ENCODE measurements around the gene PRR32. TPM values are rescaled to one million over a fixed set of nuclear protein-coding genes. Genes with fewer than 3 reads are reported as not detected.
"Not testable (repeated sequence)": the region's sequence is repeated elsewhere in the genome, so short reads cannot be mapped to it uniquely, and the experiment has no call there.

Gene PRR32
- total RNA-seq = not detected

GRCh38 chrX:126819429-126819828 lies at the start of gene PRR32:
PRR32 (plus strand) TSS chrX:126819729; CDS start chrX:126819844, 115 bp downstream.
- intact Hi-C loops (cut with DNase I) = no loop called here
- no peak for DNase-seq
- H3K27me3 ChIP-seq = no peaks in the 10 kb centered on the region
- H3K4me3 ChIP-seq = no peak within 1 kb of the TSS
- no peaks in the 10 kb centered on the region for H3K9me3 ChIP-seq
- H3K4me1 ChIP-seq = no peaks in the 10 kb centered on the region
- no peak within 1 kb of the TSS for H3K27ac ChIP-seq
- TF ChIP-seq CTCF (IDR thresholded peaks at IDR 0.05) = no peak
- no peak for TF ChIP-seq POLR2A (IDR thresholded peaks at IDR 0.05)
- no peak for ATAC-seq
- H3K36me3 ChIP-seq (replicated peaks in 1 of 2; ENCODE audit: insufficient read depth in 1 of 2, low read depth in 2 of 2) = no peaks in the 10 kb centered on the region

- ATAC-seq = no peak
- TF ChIP-seq CTCF (IDR thresholded peaks at IDR 0.05) = peak in 5 of 7 experiments; percentile 26 to 58 (median 37)
- no peak for TF ChIP-seq POLR2A (IDR thresholded peaks at IDR 0.05)
- H3K27ac ChIP-seq = no peak overlapping the region
- H3K4me3 ChIP-seq = no peak overlapping the region
- 5 to 10% methylated on average over 5 of the region's 5 CpGs for WGBS, 2 donors
- no peaks in the 10 kb centered on the region for H3K9me3 ChIP-seq
- no peaks in the 10 kb centered on the region for H3K4me1 ChIP-seq
- no peaks in the 10 kb centered on the region for H3K36me3 ChIP-seq (replicated peaks in 1 of 2; ENCODE audit: insufficient read depth in 1 of 2, low read depth in 2 of 2)
- H3K27me3 ChIP-seq = no peaks in the 10 kb centered on the region
- intact Hi-C loops (cut with DNase I) = no loop called here
- peak in 1 of 4 donors; percentile 7 for DNase-seq
Observed at GRCh38 chrX:126770179-126770578, 49.4 kb upstream of the PRR32 start.

GRCh38 chrX:126785539-126785938 lies 34.0 kb upstream of the PRR32 start:
- ATAC-seq = no peak
- intact Hi-C loops (cut with DNase I) = no loop called here
- WGBS, 2 donors = 92 to 94% methylated on average over 2 of the region's 2 CpGs
- no peak for DNase-seq
- TF ChIP-seq CTCF (IDR thresholded peaks at IDR 0.05) (no peak), POLR2A (IDR thresholded peaks at IDR 0.05) (no peak)
- no peak overlapping the region for H3K4me3 ChIP-seq
- H3K27ac ChIP-seq = no peak overlapping the region
- no peaks in the 10 kb centered on the region for H3K4me1 ChIP-seq
- no peaks in the 10 kb centered on the region for H3K9me3 ChIP-seq
- no peaks in the 10 kb centered on the region for H3K27me3 ChIP-seq
- H3K36me3 ChIP-seq (replicated peaks in 1 of 2; ENCODE audit: insufficient read depth in 1 of 2, low read depth in 2 of 2) = no peaks in the 10 kb centered on the region

GRCh38 chrX:126799059-126799458 lies 20.5 kb upstream of the PRR32 start:
- no peaks in the 10 kb centered on the region for H3K4me1 ChIP-seq
- intact Hi-C loops (cut with DNase I) = no loop called here
- H3K36me3 ChIP-seq (replicated peaks in 1 of 2; ENCODE audit: insufficient read depth in 1 of 2, low read depth in 2 of 2) = no peaks in the 10 kb centered on the region
- H3K27ac ChIP-seq = no peak overlapping the region
- no peak for ATAC-seq
- no peaks in the 10 kb centered on the region for H3K9me3 ChIP-seq
- DNase-seq = no peak
- no peaks in the 10 kb centered on the region for H3K27me3 ChIP-seq
- no peak overlapping the region for H3K4me3 ChIP-seq
- TF ChIP-seq POLR2A (IDR thresholded peaks at IDR 0.05) (no peak), CTCF (IDR thresholded peaks at IDR 0.05) (no peak)
- WGBS, 2 donors = 38 to 62% methylated on average over 1 of the region's 1 CpG

- H3K4me1 ChIP-seq; intact Hi-C loops (cut with DNase I); H3K4me3 ChIP-seq; H3K36me3 ChIP-seq (replicated peaks in 1 of 2; ENCODE audit: insufficient read depth in 1 of 2, low read depth in 2 of 2); H3K27ac ChIP-seq; ATAC-seq; H3K9me3 ChIP-seq; DNase-seq; H3K27me3 ChIP-seq: not testable (repeated sequence)
- 62 to 89% methylated on average over 1 to 3 of the region's 3 CpGs for WGBS, 2 donors
Observed at GRCh38 chrX:126806784-126807183, 12.7 kb upstream of the PRR32 start.
